Activated CD4-positive, alpha-beta T cell treated with anti-CD3 and anti-CD28 coated beads, Interleukin-2, amount 50 U/mL, for 4 hours (primary cell): ENCODE results near the gene OR2A5.
"Not testable (repeated sequence)": the region's sequence is repeated elsewhere in the genome, so short reads cannot be mapped to it uniquely, and the experiment has no call there.

Source experiments
- DNase-seq, 2 experiments: peaks; one replicate each; pipeline ENCODE4 v3.0.0-alpha.2; 2020

OR2A5 gene

DNA sequence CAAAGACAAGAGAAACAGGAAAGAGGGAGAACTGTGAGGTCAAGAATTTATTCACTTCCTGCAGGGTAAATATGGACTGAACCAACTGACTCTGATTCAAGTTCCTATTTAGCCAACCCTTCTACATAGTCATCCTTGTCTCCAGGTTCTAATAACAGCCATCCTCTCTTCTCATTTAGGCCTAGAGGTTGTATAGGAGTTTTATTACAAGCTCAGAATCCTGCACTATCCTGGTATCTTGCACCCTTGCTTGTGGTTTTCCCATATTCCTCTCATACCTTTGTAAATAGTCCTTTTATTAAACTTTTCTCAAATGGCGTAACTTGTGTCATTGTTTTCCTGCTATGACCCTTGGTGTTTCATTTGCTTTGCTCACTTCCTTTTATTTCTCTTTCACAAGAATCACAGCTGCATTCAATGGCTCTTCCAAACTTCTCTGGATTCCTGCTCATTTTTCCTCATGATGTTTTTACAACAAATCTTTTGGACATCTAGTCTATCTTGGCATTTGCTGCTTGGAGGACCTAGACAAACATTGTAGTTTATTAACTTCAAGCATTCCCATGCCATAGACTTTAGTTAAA, 12.4 kb upstream of the OR2A5 start:
- no peak for DNase-seq

DNA sequence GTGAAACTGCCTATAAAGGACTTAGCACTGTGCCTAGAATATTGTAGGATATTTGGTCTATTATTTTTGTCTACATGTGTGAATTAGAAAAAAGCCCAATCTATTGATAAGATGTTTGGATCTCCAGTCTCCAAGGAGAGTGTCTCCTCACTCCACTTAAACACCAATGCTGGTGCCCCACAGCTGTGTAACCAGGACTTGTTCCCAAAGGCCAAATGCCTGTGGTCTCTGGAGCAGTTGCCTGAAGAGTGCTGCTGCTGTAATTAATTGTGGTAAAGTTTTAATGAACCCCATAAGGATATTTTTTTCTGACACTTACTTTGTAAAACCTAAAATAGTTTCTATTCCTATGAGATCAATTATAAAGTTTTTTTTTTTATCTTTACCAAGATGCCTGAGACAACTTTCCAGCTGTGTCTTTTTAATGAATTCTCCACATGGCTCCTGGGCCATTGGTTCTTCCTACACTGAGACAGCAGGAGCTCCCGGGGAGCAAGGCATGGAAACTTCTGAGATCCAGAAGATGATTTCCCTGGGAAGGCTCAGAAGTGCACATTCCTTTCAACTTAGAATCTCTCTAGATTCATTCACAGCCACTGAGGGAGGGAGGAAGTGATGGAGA, 11.2 kb upstream of the OR2A5 start:
- no peak for DNase-seq

DNA sequence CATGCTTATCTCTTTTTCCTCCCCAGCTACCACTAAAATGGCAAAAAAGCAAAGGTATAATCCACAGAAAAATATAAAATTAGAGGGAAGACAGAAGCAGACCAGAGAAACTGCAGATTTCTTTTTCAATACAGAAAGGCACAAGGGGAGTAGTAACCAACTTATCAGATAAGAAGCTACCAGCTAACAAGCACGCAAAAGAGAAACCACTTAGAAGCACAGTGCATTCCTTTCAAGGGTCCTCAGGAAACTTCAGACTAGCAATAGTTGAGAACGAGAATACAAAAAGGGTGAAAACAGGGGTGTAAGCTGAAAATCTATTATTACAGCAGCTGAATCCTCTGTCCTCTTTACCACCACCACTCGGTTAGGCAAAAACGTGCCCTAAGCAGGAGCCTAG, 9.9 kb upstream of the OR2A5 start:
- DNase-seq, result no peak

DNA sequence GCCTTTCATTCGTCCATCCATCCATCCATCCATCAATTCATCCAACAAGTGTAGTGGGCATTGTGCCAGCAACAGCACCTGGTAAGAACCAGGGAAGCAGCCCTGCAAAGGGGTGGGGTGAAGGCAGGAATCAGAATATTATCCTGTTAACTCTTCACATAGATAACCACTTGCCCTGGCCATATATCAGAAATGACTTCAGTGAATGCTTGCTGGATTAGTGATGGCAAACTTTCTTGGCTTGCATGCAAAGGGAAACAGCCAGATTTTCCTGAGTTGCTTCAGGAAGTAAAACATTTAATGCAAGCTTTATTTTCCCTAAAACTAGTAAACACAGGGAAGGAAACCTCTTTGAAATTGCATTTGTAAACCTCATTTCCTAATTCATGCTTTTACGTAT, 743 bp downstream of the OR2A5 start:
- DNase-seq, result no peak

DNA sequence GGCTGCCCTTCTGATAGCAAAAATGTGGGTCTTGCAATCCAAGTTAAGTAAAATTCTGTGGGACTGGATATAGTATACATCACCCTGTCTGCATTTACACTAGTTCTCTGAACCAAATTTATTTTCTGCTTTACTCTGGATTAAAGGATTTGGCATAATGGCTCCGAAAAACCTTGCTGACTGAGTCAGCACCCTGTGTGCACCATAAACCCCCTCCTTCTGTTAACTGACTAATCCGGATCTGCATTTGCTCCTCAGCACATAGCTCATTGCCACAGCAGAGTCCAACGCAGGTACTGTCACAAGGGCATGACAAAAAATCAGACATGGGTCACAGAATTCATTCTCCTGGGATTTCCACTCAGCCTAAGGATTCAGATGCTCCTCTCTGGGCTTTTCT, 1.3 kb downstream of the OR2A5 start:
- no peak for DNase-seq

DNA sequence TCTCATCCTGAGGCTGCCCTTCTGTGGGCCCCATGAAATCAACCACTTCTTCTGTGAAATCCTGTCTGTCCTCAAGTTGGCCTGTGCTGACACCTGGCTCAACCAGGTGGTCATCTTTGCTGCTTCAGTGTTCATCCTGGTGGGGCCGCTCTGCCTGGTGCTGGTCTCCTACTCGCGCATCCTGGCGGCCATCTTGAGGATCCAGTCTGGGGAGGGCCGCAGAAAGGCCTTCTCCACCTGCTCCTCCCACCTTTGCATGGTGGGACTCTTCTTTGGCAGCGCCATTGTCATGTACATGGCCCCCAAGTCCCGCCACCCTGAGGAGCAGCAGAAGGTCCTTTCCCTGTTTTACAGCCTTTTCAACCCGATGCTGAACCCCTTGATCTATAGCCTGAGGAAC, 2.1 kb downstream of the OR2A5 start:
- not testable (repeated sequence) for DNase-seq

DNA sequence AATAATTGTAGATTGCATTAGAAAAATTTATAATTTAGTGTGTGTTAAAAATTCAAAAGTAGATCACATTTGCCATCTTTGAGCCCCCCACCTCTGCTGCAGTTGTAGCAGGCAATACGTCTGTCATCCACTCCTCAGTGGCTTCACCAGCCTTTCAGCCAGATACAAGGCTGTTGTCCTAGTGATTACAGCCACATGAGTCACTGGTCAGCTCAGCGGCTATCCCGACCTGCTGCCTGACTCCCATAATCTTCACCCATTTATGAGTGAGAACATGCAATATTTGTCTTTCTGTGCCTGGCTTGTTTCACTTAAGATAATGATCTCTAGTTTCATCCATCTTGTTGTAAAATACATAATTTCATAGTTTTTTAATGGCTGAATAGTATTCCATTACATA, 9.2 kb downstream of the OR2A5 start:
- no peak for DNase-seq

DNA sequence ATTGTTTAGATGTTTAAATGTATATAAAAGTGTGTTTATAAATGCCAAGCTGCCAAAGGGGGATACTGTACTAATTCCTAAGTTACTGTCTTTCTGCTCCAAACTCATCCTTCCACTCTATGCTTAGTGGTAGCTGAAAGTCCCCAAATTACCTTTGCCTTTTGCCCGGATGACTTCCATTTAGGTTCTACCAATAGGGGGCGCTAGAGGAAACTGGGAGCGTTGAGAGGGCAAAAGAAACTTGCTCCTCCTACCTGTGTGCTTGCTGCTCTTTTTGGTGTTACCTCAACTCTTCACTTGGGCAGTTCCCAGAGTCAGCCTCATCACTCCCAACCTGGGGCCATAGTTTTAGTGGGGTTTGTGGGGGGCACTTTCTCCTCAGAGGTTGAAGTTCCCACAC, 15.0 kb downstream of the OR2A5 start:
- no peak for DNase-seq

DNA sequence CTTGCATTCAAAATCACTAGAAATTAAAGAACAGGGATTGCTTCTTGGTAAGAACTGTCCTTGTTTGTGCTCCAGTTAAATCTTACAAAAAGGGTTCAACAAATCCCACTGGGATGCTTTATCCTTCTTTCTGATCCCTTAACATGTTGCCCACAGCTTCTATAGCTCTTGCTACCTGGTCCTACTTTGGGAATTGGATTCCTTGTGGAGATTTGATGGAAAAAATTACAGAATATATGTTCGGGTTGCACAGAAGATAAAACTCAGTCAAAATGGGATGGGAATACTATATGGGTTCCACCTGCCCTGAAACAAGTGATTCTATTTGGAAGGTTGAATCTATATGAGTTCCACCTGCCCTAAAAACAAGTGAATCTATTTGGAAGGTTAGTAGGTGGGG, 20.8 kb downstream of the OR2A5 start, which contains the start of gene OR2A25:
TSS of gene OR2A25 (plus strand) at position 301 of the 400 bp plus-strand sequence. CDS start 4,409 bp downstream, outside the sequence.
- DNase-seq, result no peak

DNA sequence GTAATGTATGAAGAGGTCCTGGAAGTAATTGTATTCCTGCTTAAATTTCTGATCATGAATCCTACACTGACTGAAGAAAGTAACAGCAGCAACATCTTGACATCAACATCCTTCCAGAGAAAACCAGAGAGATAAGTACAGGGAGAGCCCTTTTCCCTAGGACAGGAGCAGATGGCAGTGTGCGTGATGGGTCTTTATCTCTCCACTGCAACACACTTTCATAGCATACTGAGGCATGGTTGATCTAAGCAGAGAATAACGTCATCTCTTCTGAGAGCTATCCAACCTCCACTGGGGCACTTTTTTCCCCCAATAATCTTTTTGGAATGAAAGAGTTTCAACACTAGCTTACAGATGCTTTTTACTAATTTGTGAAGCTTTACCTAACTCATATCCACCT, 21.2 kb downstream of the OR2A5 start:
- DNase-seq, result no peak

DNA sequence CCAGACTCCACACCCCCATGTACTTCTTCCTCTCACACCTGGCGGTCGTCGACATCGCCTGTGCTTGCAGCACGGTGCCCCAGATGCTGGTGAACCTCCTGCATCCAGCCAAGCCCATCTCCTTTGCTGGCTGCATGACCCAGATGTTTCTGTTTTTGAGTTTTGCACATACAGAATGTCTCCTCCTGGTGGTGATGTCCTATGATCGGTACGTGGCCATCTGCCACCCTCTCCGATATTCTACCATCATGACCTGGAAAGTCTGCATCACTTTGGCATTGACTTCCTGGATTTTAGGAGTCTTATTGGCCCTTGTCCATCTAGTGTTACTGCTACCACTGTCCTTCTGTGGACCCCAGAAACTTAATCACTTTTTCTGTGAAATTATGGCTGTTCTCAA, 25.6 kb downstream of the OR2A5 start:
- no peak for DNase-seq

DNA sequence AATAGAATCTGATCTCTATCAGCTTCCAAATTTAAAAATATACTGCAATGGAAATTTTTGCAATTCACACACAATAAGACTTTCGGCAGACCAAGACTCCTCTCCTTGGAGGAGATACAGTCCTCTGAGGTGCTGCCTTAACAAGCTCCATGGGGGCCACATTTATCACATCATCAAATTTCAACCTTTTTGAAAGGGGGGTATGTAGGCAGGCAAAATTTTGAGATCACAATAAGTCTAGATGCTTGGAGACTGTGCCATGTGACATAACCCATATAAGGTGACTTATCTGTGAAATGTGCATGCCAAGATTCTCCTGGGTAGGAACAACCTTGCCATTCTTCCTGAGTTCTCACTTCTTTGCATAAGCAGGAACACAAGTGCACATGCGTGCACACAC, 37.2 kb downstream of the OR2A5 start, which contains the start of gene OR2A12:
TSS of gene OR2A12 (plus strand) at position 301 of the 400 bp plus-strand sequence. CDS start 8,830 bp downstream, outside the sequence.
- DNase-seq, result no peak

DNA sequence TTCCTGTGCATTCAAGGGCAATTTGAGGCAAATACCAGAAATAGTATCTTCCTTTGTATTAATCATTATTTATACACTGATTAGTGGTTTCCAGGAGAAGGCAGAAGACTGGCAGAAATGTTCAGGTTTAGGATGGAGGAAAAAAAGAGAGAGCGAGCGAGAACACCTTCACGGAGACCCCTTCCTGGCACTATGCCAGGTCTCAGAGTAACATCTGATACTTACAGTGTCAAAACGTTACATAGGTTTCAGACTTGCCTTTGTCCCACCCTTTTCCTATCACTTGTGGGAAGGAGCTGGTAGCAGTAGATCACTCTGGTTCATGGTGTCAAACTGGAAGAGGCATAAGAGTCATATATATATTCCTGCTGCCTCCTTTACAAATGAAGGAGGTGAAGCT, 38.0 kb downstream of the OR2A5 start:
- DNase-seq, result no peak

DNA sequence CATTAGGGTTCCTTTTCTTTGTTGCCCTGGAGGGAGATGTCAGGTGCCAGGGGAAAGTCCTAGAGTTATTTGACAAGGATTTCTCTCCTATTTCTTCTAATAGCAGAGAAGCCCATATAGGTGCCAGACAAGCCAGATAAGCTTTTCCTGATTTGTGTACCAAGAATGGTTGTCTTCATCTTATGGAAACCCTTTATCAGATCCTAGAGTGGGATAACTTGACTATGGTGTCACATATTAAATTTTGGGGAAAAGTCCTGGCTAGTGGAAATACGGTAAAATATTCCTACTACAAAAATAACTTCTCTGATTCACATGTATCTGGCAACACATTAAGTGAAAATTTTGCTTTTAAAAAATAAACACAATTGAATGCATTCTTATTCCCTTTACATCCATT, 38.5 kb downstream of the OR2A5 start:
- no peak for DNase-seq

DNA sequence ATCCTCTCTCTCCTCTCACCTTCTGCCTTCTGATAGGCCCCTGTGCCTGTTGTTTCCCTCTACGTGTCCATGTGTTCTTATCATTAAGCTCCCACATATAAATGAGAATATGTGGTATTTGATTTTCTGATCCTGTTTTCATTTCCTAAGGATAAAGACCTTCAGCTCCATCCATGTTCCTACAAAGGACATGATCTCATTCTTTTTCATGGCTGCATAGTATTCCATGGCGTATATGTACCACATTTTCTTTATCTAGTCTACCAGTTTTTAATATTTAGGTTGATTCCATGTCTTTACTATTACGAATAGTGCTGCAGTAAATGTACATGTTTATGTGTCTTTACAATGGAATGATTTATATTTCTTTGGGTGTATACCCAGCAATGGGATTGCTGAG, 41.9 kb downstream of the OR2A5 start:
- DNase-seq, result no peak

DNA sequence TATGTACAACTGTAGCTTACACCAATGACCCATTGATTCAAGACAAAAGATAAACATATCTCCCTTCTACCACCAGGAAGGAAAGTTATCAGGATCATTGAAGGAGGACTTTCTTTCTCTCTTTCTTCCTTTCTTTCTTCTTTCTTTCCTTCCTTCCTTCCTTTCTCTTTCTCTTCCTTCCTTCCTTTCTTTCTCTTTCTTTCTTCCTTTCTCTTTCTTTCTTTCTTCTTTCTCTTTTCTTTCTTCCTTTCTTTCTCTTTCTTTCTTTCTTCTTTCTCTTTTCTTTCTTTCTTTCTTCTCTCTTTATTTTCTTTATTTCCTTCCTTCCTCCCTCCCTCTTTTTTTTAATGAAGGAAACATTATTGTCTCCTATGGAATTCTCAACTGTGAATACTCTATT, 50.0 kb downstream of the OR2A5 start:
- no peak for DNase-seq

DNA sequence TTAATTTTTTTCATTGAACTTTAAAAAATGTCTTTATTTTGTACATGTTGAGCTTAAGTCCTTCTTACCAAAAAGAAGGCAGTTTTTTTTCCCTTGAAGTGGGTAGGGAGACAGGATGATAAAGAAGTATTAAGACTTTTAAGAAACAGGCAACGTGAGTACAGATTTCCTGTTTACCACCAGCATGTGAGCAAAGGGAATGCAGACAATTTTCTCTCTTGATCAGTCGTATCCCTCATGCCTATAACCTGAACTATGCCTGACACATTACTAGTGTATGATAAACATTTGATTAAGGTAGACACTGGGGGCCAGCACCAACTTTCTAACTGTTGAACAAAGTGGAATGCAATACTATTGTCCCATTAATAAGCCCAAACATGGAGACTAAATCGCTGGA, 51.9 kb downstream of the OR2A5 start:
- no peak for DNase-seq

DNA sequence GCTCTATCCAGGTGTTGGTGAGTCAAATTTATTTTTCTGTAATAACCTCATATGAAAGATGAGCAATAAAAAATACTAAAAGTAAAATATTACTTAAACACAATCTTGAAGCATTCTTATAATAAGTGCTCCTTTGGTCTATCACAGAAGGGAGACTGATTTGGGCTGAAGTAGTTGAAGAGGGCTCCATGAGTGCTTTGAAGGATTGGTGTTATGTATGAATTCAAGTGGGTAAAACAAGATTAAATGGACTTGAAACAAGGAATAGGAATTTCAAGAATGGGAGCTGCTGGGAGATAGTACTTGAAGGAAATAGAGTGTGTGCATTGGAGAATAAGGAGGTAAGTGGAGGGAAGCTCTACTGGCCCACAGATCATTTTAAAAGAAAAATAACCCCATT, 53.3 kb downstream of the OR2A5 start:
- no peak for DNase-seq

DNA sequence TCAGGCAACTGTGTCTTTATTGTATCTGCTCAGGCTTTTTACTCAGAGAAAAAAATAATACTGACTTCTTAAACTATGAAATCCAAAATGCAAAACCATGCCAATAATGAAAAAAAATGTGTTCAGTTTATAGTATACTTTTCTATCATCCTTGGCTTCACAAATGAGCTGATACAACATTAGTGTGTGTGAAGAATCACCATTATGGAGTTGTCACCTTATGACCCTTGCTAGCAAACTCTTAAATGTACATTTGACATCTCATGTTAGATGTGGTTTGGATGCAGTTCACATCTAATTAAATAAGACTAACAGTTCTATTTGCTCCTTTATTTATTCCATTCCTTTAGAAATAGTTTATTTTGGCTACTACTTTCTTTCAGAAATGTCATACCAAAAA, 56.5 kb downstream of the OR2A5 start:
- no peak for DNase-seq
